ENCODE data around the gene CYB5B. TPM values are rescaled to one million over a fixed set of nuclear protein-coding genes. Genes with fewer than 3 reads are reported as not detected.

Gene CYB5B
- total and polyA plus RNA-seq, 2 donors from 2014 or later: 89.0 to 111 TPM

DNA sequence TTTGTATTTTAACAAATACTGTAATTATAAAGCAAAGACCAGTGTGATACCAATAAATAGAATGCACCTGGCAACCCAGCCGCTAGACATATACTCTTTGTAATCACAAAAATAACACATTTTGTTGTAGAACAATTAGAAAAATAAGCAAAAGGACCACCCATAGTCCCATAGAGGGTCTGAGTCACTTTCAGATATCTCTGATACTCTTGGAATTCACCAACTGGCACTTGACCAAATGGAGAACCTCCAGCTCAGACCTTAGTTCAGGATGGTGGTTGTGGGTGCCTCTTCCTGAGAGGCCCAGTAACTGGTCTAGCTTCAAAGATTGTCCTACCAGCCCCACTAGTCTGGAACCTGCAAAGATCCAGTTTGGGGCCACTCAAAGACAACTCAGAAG, 37.8 kb upstream of the CYB5B start:
- H3K9me3 ChIP-seq (ENCODE audit: control insufficient read depth in 2 of 3, insufficient read depth in 1 of 3, low read length in 3 of 3): no peaks in the 10 kb centered on the region
- peaks cover 0 to 5% (median 3%) of the 10 kb centered on the region in 3 donors for H3K4me1 ChIP-seq (ENCODE audit: control insufficient read depth in 2 of 3, insufficient read depth in 2 of 3, low read depth in 1 of 3, low read length in 3 of 3)
- H3K36me3 ChIP-seq (ENCODE audit: control insufficient read depth in 2 of 3, insufficient read depth in 3 of 3, low read length in 3 of 3): peaks cover 2 to 13% (median 6%) of the 10 kb centered on the region in 3 donors
- H3K27ac ChIP-seq (ENCODE audit: low read depth in 2 of 2, low read length in 2 of 2): no peak overlapping the region
- intact Hi-C loops (cut with DNase I): no loop called here
- no peak for FAIRE-seq
- H3K4me3 ChIP-seq (ENCODE audit: low read length in 3 of 3): peak overlapping the region in 1 of 3 donors; percentile 78
- no peaks in the 10 kb centered on the region for H3K27me3 ChIP-seq (ENCODE audit: control insufficient read depth, insufficient read depth, low read length)
- TF ChIP-seq, protein P1, sequence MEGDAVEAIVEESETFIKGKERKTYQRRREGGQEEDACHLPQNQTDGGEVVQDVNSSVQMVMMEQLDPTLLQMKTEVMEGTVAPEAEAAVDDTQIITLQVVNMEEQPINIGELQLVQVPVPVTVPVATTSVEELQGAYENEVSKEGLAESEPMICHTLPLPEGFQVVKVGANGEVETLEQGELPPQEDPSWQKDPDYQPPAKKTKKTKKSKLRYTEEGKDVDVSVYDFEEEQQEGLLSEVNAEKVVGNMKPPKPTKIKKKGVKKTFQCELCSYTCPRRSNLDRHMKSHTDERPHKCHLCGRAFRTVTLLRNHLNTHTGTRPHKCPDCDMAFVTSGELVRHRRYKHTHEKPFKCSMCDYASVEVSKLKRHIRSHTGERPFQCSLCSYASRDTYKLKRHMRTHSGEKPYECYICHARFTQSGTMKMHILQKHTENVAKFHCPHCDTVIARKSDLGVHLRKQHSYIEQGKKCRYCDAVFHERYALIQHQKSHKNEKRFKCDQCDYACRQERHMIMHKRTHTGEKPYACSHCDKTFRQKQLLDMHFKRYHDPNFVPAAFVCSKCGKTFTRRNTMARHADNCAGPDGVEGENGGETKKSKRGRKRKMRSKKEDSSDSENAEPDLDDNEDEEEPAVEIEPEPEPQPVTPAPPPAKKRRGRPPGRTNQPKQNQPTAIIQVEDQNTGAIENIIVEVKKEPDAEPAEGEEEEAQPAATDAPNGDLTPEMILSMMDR (IDR thresholded peaks at IDR 0.05; ENCODE audit: borderline replicate concordance, extremely low read depth, insufficient read depth): no peak
- no peak overlapping the region for H3K9ac ChIP-seq (ENCODE audit: low read length in 3 of 3)
- DNase-seq: no peak

DNA sequence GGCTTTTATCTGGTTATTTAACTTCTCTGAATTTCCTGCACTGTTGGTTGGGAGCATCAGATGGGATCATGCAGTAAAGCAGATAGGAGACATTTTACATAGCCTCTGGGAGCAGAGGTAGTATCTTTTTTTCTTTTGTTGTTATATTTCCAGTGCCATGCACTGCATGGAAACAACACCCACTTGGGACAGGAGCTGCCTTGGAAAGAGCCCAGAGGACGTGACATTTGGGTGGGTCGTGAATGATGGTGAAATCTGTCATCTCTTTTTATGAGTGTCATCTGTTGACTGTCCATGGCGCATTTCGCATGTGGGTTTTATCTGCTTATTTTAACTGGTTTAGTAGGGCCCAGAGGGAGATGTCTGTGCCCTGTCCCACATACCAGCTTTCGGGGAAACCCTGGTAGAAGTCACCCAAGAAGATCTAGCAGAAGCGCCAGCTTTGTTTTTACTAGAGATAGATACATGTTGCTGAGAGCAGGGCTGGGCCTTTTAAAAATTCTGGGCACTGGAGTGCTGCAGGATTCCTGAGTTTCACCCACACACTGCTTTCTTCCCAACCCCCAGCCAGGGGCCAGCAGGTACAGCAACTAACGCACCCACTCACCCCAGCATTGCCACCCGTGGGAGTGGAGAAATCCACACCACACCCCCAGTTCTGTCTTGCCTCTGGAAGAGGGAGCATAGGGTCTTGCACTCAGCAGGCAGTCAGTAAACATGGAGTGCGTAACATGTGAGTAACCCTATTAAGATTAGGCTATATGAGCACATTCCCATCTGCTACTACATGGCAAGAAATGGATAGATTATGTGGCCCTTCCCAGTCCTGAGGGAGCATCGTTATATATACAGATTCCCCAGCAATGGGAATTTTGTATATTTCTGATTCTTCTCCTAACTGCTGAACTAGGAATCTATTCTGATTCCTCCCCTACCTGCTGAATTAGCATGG, 30.2 kb upstream of the CYB5B start:
- FAIRE-seq: no peak
- Histone ChIP-seq H3K36me3 (ENCODE audit: control insufficient read depth in 2 of 3, insufficient read depth in 3 of 3, low read length in 3 of 3) (no peaks in the 10 kb centered on the region), H3K9ac (ENCODE audit: low read length in 3 of 3) (no peak overlapping the region), H3K27ac (ENCODE audit: low read depth in 2 of 2, low read length in 2 of 2) (no peak overlapping the region), H3K27me3 (ENCODE audit: control insufficient read depth, insufficient read depth, low read length) (no peaks in the 10 kb centered on the region), H3K4me3 (ENCODE audit: low read length in 3 of 3) (no peak overlapping the region), H3K9me3 (ENCODE audit: control insufficient read depth in 2 of 3, insufficient read depth in 1 of 3, low read length in 3 of 3) (no peaks in the 10 kb centered on the region), H3K4me1 (ENCODE audit: control insufficient read depth in 2 of 3, insufficient read depth in 2 of 3, low read depth in 1 of 3, low read length in 3 of 3) (peaks cover 8 to 10% (median 10%) of the 10 kb centered on the region in 3 donors)
- intact Hi-C loops (cut with DNase I): no loop called here
- TF ChIP-seq, protein P1 (IDR thresholded peaks at IDR 0.05; ENCODE audit: borderline replicate concordance, extremely low read depth, insufficient read depth): no peak
- no peak for DNase-seq

DNA sequence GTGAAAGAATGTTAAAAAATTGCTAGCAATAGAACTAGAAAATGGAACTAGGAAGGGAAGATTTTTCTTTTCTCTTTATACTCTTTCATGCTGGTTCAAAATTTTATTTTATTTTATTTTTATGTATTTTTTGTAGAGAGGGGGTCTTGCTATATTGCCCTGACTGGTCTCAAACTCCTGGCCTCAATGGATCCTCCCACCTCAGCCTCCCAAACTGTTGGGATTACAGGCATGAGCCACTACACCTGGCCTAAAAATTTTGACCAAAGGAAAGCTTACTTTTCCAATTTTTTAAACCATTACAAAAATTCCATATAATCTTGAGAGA, 28.6 kb upstream of the CYB5B start:
- Histone ChIP-seq H3K4me3 (ENCODE audit: low read length in 3 of 3) (no peak overlapping the region), H3K4me1 (ENCODE audit: control insufficient read depth in 2 of 3, insufficient read depth in 2 of 3, low read depth in 1 of 3, low read length in 3 of 3) (peaks cover 8 to 10% (median 10%) of the 10 kb centered on the region in 3 donors), H3K9ac (ENCODE audit: low read length in 3 of 3) (peak overlapping the region in 1 of 3 donors; percentile 86), H3K27ac (ENCODE audit: low read depth in 2 of 2, low read length in 2 of 2) (peak overlapping the region; percentile 85 to 93), H3K9me3 (ENCODE audit: control insufficient read depth in 2 of 3, insufficient read depth in 1 of 3, low read length in 3 of 3) (no peaks in the 10 kb centered on the region), H3K36me3 (ENCODE audit: control insufficient read depth in 2 of 3, insufficient read depth in 3 of 3, low read length in 3 of 3) (no peaks in the 10 kb centered on the region), H3K27me3 (ENCODE audit: control insufficient read depth, insufficient read depth, low read length) (no peaks in the 10 kb centered on the region)
- DNase-seq (no peak), FAIRE-seq (no peak)
- intact Hi-C loops (cut with DNase I): no loop called here
- TF ChIP-seq, protein P1 (IDR thresholded peaks at IDR 0.05; ENCODE audit: borderline replicate concordance, extremely low read depth, insufficient read depth): no peak
